AG10803 (cell line): ENCODE measurements around the gene EIF3B.

Source experiments
- DNase-seq: peaks from one replicate; pipeline ENCODE4 v3.0.0; 2010; ENCODE audit warnings: low read depth
- H3K4me3 ChIP-seq: 2 replicates; pipeline ENCODE4 v1.5.1; 2011; ENCODE audit warnings: mild to moderate bottlenecking, low read length, control low read depth
- TF ChIP-seq, protein P1 (sequence below): conservative IDR thresholded peaks from 2 replicates; pipeline ENCODE4 v1.5.1; 2011; ENCODE audit warnings: mild to moderate bottlenecking, low read length, control low read depth, inconsistent platforms

EIF3B gene

DNA sequence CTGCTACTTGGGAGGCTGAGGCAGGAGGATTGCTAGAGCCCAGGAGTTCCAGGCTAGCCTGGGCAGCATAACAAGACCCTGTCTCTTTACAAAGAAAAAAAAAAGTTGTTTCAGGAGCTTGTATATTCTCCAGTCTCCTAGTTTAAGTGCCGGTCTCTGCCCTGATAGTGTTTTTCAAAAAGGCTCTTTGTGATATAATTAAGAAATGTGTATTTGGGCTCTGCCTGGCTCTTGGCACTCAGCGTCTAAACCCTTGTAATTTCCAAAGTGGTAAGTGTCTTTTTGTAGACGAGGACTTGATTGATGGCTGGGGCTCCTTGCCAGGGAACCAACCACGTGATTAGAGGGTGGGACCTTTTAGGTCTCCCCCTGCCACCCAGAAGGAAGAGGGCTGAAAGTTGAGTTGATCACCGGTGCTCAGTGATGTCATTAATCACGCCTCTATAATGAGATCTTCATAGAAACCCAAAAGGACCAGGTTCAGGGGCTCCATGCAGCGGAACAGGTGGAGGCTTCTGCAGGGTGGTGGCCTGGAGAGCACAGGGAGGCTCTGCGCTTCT, 4.4 kb downstream of the EIF3B start:
- H3K4me3 ChIP-seq: no peak overlapping the region
- TF ChIP-seq, protein P1, sequence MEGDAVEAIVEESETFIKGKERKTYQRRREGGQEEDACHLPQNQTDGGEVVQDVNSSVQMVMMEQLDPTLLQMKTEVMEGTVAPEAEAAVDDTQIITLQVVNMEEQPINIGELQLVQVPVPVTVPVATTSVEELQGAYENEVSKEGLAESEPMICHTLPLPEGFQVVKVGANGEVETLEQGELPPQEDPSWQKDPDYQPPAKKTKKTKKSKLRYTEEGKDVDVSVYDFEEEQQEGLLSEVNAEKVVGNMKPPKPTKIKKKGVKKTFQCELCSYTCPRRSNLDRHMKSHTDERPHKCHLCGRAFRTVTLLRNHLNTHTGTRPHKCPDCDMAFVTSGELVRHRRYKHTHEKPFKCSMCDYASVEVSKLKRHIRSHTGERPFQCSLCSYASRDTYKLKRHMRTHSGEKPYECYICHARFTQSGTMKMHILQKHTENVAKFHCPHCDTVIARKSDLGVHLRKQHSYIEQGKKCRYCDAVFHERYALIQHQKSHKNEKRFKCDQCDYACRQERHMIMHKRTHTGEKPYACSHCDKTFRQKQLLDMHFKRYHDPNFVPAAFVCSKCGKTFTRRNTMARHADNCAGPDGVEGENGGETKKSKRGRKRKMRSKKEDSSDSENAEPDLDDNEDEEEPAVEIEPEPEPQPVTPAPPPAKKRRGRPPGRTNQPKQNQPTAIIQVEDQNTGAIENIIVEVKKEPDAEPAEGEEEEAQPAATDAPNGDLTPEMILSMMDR: no peak
- no peak for DNase-seq

DNA sequence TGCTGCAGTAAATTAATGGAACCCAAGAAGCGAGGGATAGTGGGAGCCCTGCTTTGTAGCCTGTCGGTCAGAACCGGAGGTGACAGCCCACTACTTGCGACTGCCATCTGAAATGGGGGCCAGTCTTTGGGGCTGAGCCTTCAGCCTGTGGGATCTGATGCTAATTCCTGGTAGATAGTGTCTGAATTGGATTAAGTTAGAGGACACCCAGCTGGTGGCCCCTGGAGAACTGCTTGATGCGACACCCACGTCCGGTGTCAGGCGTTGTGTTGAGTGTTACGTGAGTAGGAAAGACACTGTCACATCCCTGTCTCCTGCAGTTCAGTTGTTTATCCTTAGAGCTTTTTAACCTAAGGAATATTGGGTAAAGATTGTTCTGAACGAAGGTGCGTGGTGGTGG, 5.0 kb downstream of the EIF3B start:
- H3K4me3 ChIP-seq: no peak overlapping the region
- DNase-seq: no peak
- TF ChIP-seq, protein P1: no peak

DNA sequence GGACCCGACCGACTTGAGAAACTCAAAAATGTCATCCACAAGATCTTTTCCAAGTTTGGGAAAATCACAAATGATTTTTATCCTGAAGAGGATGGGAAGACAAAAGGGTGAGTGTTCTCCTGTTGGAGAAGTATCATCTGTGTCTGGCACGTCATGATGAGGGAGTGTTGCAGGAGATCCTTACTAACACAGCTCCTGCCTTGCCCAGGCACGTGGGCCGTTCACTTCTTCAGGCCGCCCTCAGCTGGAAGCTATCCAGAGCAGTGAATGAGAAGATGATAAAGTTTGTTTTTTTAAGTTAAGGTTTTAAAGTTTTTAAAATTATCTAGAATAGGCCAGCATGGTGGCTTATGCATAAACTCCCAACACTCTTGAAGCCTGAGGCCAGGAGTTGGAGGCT, 6.2 kb downstream of the EIF3B start:
- no peak for DNase-seq
- TF ChIP-seq, protein P1: no peak
- H3K4me3 ChIP-seq: no peak overlapping the region

- no peak overlapping the region for H3K4me3 ChIP-seq
- no peak for DNase-seq
Measured at GRCh38 chr7:2362385-2363088, 7.9 kb downstream of the EIF3B start.

GRCh38 chr7:2369139-2369538, 14.5 kb downstream of the EIF3B start:
- no peak overlapping the region for H3K4me3 ChIP-seq
- TF ChIP-seq, protein P1: no peak
- DNase-seq: no peak

More at GRCh38 chr7:2362385-2363088, 7.9 kb downstream of the EIF3B start:
- TF ChIP-seq, protein P1: no peak

- TF ChIP-seq, protein P1: no peak
- no peak for DNase-seq
- H3K4me3 ChIP-seq: no peak overlapping the region
Measured at GRCh38 chr7:2371329-2371728, 16.7 kb downstream of the EIF3B start.

- no peak for DNase-seq
- TF ChIP-seq, protein P1: no peak
- no peak overlapping the region for H3K4me3 ChIP-seq
Measured at GRCh38 chr7:2372724-2373123, 18.1 kb downstream of the EIF3B start.
